Eye (tissue), 1 donor: ENCODE measurements around the gene ARAP3.
A peak's percentile ranks its signal among the peaks of the same experiment; 100 is the strongest.
"Not testable (repeated sequence)": the region's sequence is repeated elsewhere in the genome, so short reads cannot be mapped to it uniquely, and the experiment has no call there.

ENCODE experiments used
- DNase-seq: peaks from one replicate; pipeline ENCODE4 v3.0.0-alpha.2; 2015

ARAP3 gene

GRCh38 chr5:141681695-141682641, at the start of gene ARAP3:
Gene ARAP3, minus strand, starts transcription at chr5:141682230. Its CDS starts 1,744 bp downstream, at chr5:141680486.
- peak; percentile 79 for DNase-seq

- no peak for DNase-seq
These were observed 47.5 kb upstream of the ARAP3 start for GRCh38 chr5:141729387-141730006.

DNA sequence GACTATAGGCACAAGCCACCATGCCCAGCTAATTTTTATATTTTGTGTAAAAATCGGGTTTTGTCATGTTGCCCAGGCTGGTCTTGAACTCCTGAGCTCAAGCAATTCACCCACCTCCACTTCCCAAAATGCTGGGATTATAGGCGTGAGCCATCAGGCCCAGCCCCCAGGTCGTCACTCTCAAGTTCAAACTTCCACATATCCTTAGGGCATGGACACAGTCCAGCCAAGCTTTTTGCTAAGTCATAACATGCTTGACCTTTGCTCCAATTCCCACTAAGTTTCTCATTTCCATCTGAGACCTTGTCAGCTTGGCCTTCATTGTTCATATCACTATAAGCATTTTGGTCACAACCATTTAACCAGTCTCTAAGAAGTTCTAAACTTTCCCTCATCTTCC, 43.9 kb upstream of the ARAP3 start:
- no peak for DNase-seq

DNA sequence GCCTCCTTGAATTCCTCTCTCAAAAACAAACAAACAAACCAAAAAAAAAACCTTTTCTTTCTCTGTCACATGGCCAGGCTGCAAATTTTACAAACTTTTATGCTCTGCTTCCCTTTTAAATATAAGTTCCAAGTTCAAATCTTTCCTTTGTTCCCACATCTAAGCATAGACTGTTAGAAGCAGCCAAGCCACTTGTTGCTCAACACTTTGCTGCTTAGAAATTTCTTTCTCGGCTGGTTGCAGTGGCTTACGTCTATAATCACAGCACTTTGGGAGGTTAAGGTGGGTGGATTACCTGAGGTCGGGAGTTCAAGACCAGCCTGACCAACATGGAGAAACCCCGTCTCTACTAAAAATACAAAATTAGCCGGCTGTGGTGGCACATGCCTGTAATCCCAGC, 43.1 kb upstream of the ARAP3 start:
- not testable (repeated sequence) for DNase-seq

DNA sequence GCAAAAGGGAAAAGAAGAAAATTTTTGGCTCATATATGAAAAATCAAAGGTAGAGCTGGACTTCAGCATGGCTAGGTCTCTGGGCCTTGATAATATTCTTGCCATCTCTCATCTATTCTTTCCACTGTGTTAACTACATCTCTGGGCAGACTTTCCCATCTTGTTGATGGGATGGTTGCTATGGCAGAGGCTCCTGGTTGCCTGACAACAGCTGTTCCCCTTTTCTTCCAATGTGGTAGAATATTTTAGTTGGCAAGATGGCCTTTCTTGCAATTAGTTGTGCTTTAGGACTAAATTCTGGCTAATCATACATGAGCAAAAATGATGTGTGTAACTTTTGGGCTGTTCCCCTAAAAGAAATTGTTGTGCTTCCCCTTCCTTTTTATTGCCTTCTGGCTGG, 40.2 kb upstream of the ARAP3 start:
- DNase-seq = no peak

DNA sequence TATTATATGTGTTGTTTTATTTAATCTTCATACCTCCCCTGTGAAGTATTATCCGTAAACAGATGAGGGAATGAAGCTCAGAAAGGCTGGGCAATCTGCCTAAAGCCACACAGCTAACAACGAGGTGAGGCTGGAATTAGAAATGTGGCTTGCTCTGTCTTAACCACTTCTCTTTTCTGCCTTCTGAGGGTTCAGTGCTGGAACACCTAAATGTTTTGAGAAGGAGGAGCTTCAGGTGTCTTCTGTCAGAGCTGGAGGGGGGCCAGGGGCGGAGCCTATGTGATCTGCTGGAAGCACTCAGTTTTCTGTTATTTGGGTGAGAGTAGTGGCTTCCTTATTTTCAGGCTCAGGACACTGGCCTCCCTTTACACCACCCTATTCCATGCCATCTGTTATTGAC, 35.0 kb upstream of the ARAP3 start:
- no peak for DNase-seq

DNA sequence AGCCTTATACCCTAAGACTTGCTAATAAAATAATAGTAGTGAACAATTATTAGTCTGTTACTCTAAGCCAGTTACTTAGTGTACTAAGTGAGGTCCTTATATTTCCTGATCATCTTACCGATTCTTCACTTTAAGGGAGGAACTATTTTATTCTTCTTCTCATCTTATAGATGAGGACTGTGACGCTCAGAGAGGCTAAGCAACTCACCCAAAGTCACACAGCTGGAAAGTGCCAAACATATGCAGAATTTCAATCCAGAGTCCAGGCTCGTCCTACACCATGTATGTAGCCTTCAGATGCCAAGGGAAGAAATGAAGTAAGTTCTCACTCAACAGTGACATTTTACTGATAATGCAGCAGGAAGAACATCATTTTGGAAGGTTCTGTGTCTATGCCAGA, 34.4 kb upstream of the ARAP3 start:
- DNase-seq = no peak

DNA sequence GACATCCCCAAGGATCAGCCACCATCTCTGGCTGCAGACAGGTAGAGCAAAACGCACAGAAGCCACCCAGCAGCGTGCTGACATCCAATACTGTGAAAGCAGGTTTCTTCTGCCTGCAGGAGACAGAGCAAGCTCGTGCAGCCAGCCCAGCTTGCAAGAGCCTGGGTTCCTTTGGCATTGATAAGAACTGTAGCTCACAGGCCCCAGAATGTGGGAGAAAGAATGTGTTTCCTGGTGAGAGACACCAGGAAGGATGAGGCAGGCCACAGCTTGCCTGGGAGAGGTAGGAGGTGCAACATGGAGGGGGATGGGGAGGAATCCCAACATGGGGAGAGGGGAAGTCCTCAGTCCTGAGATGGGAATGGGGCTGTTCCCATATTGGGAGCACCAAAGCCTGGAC, 34.0 kb upstream of the ARAP3 start:
- DNase-seq = peak; percentile 43

DNA sequence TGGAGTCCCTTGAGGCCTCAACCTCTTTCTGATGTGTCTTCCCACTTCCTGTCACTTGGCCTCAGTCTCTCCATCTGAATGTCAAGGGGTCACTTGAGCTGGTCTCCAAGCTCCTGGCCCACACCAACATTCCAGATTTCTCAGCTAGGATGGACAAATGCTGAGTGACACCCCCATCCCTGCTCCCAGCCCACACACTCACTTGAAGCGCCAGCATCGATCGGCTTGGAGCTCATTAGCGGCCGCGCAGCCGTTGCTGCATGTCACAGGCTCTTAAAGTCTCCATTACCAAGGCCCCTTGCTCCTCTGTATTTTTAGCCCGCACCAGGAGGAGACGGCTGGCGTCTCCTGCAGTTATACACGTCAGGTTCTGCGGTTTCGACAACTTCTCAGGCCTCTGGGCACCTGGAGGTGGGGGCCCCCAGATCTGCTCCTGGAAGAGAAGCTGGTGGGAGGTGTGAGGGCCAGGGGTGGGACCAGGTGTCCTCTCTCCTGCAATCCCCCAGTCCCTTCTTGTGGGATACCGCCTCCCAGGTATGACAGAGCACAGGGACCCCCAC, 33.4 kb upstream of the ARAP3 start:
- peak; percentile 91 for DNase-seq

DNA sequence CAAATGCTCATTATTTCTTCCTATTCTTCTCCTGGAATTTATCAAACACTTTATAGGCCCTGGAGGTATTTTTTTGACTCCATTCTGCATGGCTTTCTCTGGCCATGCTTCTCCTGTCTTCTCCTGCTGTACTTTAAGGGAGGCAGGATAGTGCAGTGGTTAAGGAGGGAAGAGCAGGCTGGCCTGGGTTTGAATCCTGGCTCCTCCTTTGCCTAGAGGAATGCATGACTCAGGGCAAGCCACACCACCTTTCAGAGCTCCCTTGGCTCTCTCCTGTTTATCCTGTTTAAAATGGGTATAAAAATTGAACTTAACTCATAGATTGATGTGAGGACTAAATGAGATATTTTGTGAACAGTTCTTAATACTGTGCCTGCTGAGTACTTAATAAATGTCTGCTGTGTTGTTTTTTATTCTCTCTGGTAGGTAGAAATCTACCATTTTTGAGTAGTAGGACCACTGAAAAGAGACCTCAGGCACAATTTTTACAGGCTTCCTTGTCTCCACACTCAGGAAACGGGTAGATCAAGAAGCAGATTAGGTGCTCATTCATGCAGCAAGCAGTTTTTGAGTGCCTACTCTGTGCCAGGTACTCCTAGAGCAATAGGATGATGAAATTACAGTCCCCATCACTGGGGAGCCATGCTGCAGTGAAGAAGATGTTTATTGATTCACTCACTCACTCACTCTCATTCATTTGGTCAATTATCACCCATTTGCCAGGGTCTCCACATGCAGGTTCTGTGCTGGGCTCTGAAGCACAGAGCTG, 32.7 kb upstream of the ARAP3 start:
- no peak for DNase-seq

DNA sequence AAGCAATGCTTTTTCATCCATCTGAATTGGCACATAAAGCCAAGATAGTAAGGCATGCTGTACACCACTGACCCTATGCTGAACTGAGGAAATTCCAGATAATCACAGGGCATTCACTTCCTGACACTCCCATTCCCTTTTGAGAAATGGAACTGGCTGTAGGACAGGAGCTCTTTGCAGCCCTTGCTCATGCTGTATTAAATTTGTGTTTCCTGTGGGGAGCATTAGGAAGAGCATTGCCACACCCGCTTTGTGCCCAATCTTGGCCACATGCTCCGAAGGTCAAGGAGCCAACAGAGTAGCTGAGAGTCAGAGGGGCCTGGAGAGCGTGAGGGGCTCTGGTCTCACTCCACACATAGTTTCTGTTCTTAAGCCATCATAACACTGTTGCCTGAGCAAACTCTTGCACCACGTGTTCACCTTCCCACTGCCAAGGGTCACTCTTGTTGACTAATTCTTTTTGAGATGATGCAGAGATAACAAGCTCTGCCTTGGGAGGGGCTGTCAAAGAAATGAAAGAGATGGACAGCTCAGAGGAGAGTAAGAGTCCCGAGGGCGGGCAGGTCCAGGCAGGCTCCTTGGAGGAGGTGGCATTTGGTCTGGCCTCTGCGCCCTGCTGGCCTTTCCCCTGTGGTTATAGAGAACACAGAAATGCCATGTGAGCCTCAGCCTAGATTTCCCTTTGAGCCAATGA, 31.7 kb upstream of the ARAP3 start:
- DNase-seq = no peak

GRCh38 chr5:141711687-141712086, 29.7 kb upstream of the ARAP3 start:
- no peak for DNase-seq

GRCh38 chr5:141709699-141710267, 27.8 kb upstream of the ARAP3 start:
- DNase-seq = no peak

DNA sequence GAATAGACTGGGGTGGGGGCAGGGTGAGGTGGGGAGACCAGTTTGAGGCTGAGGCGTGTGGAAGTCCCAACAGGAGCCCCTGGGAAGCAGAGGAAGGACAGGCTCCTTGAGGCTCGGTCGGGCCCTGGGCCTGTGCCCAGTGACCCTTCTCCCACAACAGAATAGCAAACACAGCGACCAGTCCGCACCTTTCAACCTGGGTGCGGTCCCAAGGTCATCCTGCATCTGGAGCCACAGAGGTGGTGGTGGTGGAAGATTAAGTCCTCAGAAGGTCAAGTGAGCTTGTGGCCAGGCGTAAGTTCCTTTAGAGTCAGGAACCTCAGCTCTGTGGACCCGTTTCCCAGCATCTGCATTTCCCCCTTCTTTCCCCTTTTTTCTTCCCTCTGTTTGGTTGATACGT, 26.0 kb upstream of the ARAP3 start:
- DNase-seq = no peak

DNA sequence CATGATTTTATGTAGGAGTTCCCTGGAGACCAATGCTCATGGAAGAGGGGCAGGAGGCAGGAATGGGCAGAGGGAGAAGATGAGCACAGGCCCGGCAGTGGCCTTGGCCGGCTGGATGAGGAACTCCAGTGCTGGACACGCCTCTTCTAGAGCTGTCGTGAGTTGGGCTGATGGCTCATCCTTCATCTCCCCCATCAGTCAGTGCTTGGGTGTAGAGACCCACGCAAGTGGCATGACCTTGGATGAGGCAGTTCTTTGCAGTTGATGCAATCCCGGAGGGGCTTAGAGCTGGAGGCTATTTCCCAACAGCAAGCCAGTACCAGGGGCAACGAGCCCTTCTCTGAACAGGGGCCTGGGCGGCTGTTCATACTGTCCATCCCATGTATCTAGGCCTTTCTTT, 25.5 kb upstream of the ARAP3 start:
- DNase-seq = peak; percentile 22

GRCh38 chr5:141706121-141706520, 24.1 kb upstream of the ARAP3 start:
- no peak for DNase-seq

DNA sequence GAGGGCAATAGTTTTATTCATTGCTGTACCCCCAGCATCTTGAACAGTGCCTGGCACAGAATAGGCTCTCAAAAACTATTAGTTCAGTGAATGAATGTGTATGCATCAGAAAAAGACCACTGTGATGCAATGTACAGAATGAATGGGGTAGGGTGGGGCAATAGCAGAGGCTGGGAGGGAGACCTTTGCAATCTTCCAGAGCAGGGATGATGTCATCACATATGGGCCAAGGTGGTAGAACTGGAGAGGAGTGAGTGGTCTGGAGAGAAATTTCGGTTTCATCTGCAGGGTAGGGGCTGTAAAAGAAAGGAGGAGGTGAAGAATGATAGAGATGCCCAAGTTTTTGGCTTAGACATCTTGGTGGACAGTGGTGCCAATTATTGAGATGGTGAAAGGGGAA, 23.4 kb upstream of the ARAP3 start:
- no peak for DNase-seq

GRCh38 chr5:141704782-141705297, 22.8 kb upstream of the ARAP3 start:
- no peak for DNase-seq

GRCh38 chr5:141703133-141703561, 21.1 kb upstream of the ARAP3 start:
- peak; percentile 67 for DNase-seq

- no peak for DNase-seq
These were observed 19.5 kb upstream of the ARAP3 start for GRCh38 chr5:141701360-141702119.

GRCh38 chr5:141697586-141697985, 15.6 kb upstream of the ARAP3 start:
- no peak for DNase-seq
